Peyer's patch (tissue), 4 donors: ENCODE data around the gene ZFP92.

Experiments
- POLR2A ChIP-seq, 2 donors: fragments of 450-650 bp; IDR thresholded peaks; one replicate each; pipeline ENCODE4 v1.5.1; 2017; ENCODE audit warnings: antibody characterized with exemption in 2 of 2, mild to moderate bottlenecking in 2 of 2, moderate library complexity in 2 of 2
- TF ChIP-seq, protein P1 (sequence below), 6 experiments: fragments of 450-650 bp in 4 of 6; fragments of 200-600 bp in 2 of 6; sonication (generic) in 1 of 6; IDR thresholded peaks; one replicate each; pipeline ENCODE4 v1.5.1; 2017 to 2019; ENCODE audit warnings: antibody characterized with exemption in 6 of 6, mild to moderate bottlenecking in 3 of 6, moderate library complexity in 1 of 6

DNA sequence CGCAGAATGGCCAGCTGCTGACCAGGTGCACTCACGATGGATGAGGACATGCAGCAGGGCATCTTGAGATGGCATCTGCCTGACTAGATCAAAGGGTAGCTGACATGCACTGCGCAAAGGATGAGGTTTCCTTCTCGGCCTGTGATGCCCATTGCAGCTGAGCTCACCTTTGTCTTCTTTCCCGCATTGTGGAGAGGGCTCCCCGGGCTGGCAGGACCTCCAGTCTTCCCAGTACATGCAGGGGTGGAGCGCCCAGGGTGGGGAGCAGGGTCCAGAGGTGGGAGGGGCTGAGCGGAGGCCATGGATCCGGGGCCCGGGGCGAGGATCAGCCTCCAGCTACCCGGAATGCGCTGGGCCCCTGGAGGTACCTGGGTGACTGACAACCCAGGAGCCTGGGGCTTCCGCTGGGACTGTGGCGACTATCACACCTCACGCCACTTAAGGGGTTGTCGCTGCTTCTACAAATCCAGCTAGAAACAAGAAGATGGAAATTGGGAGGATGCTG is 22.6 kb downstream of the ZFP92 start:
- TF ChIP-seq, protein P1, sequence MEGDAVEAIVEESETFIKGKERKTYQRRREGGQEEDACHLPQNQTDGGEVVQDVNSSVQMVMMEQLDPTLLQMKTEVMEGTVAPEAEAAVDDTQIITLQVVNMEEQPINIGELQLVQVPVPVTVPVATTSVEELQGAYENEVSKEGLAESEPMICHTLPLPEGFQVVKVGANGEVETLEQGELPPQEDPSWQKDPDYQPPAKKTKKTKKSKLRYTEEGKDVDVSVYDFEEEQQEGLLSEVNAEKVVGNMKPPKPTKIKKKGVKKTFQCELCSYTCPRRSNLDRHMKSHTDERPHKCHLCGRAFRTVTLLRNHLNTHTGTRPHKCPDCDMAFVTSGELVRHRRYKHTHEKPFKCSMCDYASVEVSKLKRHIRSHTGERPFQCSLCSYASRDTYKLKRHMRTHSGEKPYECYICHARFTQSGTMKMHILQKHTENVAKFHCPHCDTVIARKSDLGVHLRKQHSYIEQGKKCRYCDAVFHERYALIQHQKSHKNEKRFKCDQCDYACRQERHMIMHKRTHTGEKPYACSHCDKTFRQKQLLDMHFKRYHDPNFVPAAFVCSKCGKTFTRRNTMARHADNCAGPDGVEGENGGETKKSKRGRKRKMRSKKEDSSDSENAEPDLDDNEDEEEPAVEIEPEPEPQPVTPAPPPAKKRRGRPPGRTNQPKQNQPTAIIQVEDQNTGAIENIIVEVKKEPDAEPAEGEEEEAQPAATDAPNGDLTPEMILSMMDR (IDR thresholded peaks at IDR 0.05) = no peak
- no peak for TF ChIP-seq POLR2A (IDR thresholded peaks at IDR 0.05)
